ENCODE data around the gene KIAA1671.
"Not testable (repeated sequence)": the region's sequence is repeated elsewhere in the genome, so short reads cannot be mapped to it uniquely, and the experiment has no call there.

Gene KIAA1671

DNA sequence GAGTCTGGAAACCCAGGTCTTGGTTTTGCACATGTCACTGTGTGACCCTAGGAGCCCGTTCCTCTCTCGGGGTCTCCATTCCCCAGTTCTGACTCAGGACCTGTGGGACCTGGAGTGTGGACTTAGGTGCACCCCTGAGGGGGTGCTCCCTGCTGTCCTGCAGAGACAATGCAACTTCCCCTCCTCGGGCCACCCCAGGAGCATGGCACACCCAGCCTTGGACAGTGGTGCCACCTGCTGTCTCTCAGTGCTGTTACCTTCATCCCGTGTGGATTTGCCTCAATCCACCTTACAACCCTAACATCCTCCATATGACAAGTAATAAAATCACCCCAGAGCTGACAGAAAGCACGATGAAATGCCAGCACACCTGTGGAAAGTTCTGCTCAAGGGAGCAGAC, 219.6 kb downstream of the KIAA1671 start:
- DNase-seq (ENCODE audit: low read depth): no peak

- DNase-seq (ENCODE audit: low read depth): no peak
Measured at GRCh38 chr22:25174156-25174887, 221.8 kb downstream of the KIAA1671 start.

DNA sequence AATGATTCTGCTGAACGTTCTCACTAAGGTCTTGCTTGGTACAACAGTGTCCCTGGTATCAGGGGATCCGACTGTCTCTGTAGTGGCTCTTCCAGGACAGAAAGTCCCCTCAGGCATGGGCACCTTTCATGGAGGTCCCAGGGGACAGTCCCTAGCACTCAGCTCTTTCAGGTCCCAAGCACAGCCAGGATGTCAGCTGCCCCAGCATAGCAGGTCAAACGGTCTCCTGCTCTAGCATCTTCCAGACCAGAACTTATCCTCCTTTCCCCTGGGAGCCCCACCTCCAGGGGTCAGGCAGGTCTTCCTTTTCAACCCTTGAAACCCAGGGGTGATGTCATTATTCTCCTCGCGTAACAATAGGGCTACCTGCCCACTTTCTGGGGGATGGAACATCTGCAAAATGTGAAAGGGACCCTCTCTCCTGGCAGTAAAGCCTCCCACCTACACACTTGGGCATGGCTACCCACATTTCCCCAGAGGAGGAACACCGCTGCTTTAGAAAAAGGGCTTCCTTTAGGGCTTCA, 222.4 kb downstream of the KIAA1671 start:
- no peak for DNase-seq (ENCODE audit: low read depth)

- DNase-seq (ENCODE audit: low read depth): no peak
Measured at GRCh38 chr22:25176175-25176574, 223.7 kb downstream of the KIAA1671 start.

DNA sequence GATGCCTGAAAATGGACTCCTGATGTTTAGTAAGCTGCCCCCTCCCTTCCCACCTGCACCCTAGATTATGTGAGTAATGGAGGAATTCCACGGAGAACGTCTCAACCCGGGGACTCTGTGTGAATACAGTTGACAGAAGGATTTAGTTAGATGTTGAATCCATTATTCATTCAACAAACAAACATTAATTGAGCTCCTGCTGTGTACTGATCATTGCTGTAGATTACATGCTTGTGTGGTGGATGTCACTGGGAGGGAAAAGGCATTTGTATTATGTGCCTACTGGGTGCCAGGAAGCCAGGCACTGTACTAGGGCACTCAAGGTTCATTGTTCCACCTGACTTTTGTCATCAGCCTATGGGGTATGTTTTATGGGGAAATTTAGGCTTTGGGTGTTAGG, 224.3 kb downstream of the KIAA1671 start:
- no peak for DNase-seq (ENCODE audit: low read depth)

DNA sequence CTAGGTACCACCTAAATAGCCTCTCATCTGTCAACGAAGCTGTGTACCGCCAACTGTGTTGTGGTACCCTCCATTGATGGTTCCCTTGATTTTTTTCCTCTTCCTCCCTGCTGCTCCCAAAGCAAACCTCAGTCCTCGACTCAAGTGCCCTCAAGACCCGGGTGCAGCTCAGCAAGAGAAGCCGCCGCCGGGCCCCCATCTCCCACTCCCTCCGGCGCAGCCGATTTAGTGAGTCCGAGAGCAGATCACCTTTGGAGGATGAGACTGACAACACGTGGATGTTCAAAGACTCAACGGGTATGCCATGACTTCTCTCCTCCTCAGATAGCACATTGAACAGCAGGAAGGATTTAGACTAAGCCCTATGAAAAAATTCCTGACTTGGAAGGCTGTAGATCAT, 224.7 kb downstream of the KIAA1671 start:
- no peak for DNase-seq (ENCODE audit: low read depth)

DNA sequence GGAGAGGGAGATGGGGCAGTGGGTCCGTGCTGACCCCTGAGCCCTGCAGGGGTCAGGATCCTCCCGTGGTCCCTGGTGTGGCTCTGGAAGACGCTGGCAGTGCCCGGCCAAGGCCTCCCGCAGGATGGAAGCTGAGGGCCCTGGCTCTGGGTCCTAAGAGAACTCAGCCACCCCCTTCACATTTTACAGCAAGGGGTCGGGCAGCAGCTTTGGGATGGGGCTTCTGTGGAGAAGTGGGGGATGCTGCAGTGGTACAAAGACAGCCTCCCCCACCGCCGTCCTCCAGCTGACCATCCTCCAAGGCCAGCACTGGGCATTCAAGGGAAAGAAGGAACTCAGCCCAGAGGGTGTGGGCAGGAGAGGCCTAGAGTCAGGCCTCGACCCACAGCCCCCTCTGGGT, 225.4 kb downstream of the KIAA1671 start:
- no peak for DNase-seq (ENCODE audit: low read depth)

DNA sequence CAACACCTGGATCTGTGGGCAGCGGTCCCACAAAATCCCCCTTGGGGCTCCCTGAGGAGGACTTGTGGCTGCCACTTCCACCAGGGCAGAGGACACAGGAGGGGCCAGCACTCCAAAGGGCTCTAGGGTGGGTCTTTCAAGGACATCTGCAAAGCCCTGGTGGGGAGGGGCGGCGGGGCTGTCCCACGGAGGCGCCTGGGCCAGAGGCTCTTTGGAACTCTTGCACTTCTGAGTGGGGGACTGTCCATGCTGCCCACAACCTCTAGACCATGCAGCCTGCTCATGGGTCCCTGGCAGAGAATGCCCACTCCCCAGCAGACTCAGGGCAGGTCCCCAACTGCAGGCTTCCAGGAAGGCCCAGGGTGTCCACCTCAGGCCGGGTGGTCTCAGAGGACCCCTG, 225.8 kb downstream of the KIAA1671 start:
- not testable (repeated sequence) for DNase-seq (ENCODE audit: low read depth)

DNA sequence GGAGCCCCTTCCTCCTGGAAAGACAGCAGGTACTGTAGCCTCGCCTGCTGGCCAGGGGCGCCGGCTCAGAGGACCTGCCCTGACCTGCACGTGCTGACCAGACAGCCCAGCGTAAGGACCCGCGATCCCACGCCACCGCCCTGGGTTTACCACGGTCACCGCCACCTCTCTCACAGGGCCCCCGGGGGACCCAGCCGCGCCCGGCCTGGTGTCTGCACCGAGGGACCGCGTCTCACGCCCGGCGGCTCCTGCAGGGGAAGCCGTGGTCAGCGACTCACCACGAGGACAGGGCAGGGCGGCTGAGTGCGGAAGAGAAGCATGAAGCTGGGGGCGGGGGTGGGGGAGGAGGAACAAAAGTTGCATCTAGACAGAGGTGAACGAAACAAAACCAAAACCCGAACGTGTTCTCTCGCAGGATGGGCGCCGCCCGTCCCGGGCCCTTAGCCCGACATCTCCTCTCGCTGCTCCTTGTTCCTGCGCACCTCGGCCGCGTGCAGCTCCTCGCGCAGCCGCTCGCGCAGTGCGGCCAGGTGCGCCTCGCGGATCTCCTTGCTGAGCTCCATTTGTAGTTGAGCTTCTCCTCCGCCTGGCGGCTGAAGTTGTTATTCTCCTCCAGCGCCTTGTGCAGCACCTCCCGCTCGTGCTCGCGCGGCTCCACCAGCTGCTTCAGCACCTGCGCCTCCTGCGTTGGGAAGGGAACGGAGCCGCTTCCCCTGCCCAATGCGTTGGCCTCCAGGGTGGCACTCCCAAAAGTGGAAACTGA, 226.5 kb downstream of the KIAA1671 start:
- not testable (repeated sequence) for DNase-seq (ENCODE audit: low read depth)

DNA sequence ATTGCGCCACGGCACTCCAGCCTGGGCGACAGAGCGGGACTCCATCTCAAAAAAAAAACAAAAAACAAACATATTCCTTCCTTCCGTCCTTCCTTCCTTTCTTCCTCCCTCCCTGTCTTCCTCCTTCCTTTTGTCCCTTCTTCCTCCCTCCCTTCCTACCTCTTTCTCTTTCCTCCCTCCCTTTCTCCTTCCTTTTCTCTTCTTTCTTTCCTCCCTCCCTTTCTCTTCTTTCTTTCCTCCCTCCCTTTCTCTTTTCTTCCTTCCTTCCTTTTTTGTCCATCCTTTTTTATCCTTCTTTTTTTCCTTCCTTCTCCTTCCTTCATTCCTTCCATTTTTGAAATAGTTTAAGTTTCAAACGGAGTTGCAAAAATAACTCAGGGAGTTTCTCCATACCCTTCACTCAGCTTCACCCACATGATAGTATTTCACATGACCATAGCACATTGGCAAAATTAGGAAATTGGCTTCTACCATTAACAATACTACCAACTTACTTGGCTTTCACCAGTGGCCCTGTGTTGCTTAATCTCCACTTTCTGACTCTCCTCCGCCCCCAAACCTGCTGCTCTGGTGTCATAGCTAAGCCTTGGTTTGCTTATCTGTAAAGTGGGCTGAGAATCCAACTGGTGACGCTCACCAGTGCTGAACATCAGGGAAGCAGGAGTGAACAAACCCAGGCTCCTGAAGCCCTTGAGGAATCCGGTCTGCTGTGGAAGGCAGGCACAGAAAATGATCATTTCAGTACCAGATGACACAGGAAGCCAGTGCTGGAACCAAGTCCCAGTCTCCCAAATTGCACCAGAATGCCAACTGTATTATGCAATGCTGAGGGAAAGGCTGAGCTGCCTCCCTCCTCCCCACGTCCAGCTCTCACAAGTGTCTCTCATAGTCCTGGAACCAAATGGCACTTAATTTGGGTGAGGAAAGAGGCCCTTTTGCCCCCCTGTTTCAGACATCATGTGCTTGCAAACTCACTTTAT, 229.9 kb downstream of the KIAA1671 start:
- DNase-seq (ENCODE audit: low read depth): no peak

GRCh38 chr22:25183949-25184619, 231.6 kb downstream of the KIAA1671 start:
- DNase-seq (ENCODE audit: low read depth): no peak

DNA sequence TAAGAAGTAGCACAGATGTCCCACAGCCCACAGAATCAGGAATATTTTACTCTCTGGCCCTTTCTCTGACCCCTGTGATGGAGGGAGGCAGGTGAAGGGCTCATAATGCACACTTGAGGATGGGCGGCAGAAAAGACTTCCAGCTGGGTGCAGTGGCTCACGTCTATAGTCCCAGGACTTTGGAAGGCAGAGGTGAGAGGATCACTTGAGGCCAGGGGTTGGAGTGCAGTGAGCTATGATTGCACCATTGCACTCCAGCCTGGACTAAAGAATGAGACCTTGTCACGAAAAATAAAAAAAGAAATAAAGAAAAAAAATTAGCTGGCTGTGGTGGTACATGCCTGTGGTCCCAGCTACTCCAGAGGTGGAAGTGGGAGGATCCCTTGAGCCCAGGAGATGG, 233.6 kb downstream of the KIAA1671 start:
- no peak for DNase-seq (ENCODE audit: low read depth)

- no peak for DNase-seq (ENCODE audit: low read depth)
Measured at GRCh38 chr22:25187469-25187868, 235.0 kb downstream of the KIAA1671 start.

DNA sequence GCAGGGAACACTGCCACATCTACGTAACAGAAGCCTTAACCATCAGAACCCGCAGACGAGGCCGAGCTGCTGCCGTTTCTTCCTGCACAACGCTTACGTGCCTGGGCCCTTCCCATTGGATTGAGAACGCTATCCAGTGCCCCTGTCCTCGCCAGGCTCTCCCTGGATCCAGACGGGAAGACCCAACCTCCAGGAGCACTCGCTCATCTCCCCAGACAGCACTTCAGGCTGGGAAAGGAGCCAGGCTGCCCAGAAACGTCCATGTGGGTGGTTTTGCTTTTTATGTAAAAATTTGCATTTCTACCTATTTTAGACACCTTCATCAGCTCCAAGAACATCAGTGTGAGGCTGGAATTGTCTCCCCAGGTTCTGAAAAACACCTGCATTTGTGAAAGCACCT, 239.9 kb downstream of the KIAA1671 start:
- DNase-seq (ENCODE audit: low read depth): no peak

DNA sequence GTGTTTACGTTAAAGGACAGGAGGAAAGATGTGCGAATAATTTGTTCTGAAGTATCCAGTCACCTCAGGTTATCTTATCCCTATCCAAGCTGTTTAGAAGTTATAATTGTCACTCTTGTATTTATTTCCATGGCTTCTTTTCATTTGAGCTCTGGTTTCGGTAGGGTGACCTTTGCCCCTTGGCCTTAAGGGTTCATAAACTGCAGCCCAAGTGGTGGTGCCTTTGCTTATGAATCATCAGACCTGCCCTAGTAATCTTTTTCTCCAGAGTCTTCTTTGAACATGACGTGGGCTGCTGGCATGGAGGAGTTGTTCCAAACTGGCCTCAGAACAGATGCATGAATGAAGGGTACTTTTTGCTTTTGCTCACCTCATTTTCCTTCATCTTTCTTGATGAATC, 240.6 kb downstream of the KIAA1671 start:
- no peak for DNase-seq (ENCODE audit: low read depth)

DNA sequence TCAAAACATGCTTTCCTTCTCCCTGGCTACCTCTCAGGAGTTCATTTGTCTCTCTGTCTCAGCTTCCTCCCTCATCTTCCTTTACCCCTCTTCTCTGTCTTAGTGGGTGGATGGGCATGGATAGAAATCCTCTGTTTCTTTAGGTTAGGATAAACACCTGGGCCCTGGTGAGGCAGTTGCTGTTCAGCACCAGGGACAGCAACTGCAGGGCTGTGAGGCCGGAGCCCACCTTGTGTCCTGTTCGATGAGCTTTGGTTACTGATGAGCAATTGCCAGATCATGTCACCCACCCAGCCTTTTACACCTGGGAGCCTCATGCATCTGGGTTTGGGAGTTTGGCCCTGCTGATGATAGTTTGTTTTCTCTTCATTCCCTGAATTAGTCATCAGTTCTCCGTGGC, 241.0 kb downstream of the KIAA1671 start:
- DNase-seq (ENCODE audit: low read depth): no peak

GRCh38 chr22:25196326-25196725, 243.8 kb downstream of the KIAA1671 start:
- DNase-seq (ENCODE audit: low read depth): no peak

DNA sequence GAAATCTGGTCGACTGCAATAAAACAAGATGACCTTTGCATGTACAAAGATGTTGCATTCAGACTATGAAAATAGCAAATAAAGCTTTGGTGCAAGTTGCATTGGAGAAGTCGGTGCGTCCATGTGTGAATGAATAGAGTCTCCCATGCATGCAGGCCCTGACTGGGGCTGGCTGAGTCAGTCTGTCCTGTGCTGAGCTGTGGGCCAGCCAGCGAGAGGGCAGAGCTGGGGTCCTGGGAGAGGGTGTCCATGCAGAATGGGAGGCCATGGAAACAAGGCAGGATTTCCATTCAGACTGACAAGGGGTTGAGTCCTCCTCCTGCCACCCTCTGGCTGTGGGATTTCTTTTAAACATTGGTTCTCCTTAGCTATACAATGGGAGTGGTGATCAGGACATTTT, 244.8 kb downstream of the KIAA1671 start:
- no peak for DNase-seq (ENCODE audit: low read depth)

DNA sequence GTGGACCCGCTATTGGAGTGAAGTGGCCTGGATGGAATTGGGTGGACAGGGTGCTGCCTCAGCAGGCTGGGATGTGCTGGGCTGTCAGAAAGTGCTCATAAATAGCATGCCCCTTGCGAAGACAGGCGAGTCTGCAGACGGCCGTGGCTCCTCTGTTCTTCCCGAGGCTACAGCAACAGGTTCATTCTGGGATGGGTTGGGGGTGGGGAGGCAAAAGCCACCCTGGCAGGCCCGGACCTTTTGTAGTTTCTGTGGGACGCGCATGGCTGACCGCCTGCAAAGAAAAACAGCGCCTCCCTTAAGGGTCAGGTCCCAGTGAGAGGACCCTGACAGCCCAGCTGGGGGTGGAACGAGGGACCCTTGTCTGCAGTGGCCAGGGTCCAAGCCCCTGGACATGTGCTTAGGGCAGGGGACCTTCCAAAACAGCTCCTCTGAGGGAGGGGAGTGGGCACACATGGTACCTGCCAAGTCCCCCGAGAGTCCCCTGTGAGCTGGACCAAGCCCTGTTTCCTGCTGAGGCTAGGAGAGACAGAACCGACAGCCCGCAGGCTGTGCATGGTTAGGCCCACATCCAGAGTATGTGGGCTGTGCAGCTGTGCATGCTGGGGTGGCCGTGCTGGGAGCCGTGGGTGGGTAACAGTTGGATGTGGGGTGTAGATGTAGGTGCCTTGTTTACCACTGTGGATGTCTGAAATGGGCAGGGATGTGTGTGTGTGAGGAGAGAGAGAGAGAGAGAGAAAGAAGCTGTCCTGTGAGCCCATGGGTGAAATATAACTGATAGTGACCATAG, 247.4 kb downstream of the KIAA1671 start, which contains the start of gene CRYBB3:
TSS of gene CRYBB3 (plus strand) at position 128 of the 790 bp plus-strand sequence. CDS start 1,539 bp downstream, outside the sequence.
- DNase-seq (ENCODE audit: low read depth): no peak

DNA sequence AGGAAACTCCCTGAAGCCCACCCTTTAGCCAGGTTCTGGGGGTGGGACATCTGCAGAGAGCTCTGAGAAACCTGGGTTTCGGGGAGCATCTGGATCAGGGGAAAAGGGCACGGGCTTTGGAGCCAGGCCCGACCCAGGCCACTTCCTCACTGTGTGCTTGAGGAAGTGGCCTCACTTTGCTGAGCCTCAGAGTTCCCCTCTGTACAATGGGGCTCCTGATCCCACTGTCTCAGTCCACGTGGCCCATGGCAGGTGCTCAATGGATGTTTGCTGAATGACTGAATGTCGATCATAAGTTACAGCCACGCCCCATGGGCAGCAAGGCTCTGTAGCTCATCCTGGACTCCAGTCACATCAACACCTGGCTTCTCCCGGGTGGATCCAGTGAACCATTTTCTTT, 248.5 kb downstream of the KIAA1671 start:
- no peak for DNase-seq (ENCODE audit: low read depth)

Measured in non-pigmented ciliary epithelial cell (primary cell).